ENCODE measurements around the gene C9orf153. TPM values are rescaled to one million over a fixed set of nuclear protein-coding genes. Genes with fewer than 3 reads are reported as not detected.

Gene C9orf153
- total and polyA plus RNA-seq, 2 of the 13 experiments (the other 11 are each of a cell fraction or from before 2014, with no cell fraction given), result 0.17 to 0.44 TPM

- TF ChIP-seq CSRNP2 (CRISPR knock-in tag; conservative IDR thresholded peaks at IDR 0.05; ENCODE audit: low read depth) (no peak), TSC22D2 (CRISPR knock-in tag; IDR thresholded peaks at IDR 0.05; ENCODE audit: borderline replicate concordance) (no peak), IKZF4 (CRISPR knock-in tag; IDR thresholded peaks at IDR 0.05; ENCODE audit: borderline replicate concordance, low read depth, not compliant biosample characterization) (no peak), GPN1 (CRISPR knock-in tag; IDR thresholded peaks at IDR 0.05; ENCODE audit: borderline replicate concordance) (no peak), ZKSCAN8 (CRISPR knock-in tag; IDR thresholded peaks at IDR 0.05; ENCODE audit: borderline replicate concordance) (no peak; the same call in 1 of the 2 replicates), EHMT2 (IDR thresholded peaks at IDR 0.05; ENCODE audit: borderline replicate concordance, low read depth, low read length) (no peak), HNRNPK (IDR thresholded peaks at IDR 0.05; ENCODE audit: low read depth, low read length, poor library complexity, severe bottlenecking) (peak; percentile 34), SCMH1 (CRISPR knock-in tag; IDR thresholded peaks at IDR 0.05; ENCODE audit: borderline replicate concordance) (no peak), ARID4A (CRISPR knock-in tag; IDR thresholded peaks at IDR 0.05; ENCODE audit: borderline replicate concordance) (peak; percentile 93; the same call in 1 of the 2 replicates), DNMT3B (CRISPR knock-in tag; conservative IDR thresholded peaks at IDR 0.05) (0 out of 2 replicates have a peak, but pooled peaks have one; percentile 39), ARID2 (CRISPR knock-in tag; IDR thresholded peaks at IDR 0.05; ENCODE audit: borderline replicate concordance) (no peak), FOXP4 (CRISPR knock-in tag; IDR thresholded peaks at IDR 0.05) (peak; percentile 76), ZNF775 (CRISPR knock-in tag; IDR thresholded peaks at IDR 0.05; ENCODE audit: borderline replicate concordance) (peak; percentile 70; the same call in 1 of the 2 replicates), HDAC2 (CRISPR knock-in tag; IDR thresholded peaks at IDR 0.05) (peak; percentile 15; the same call in 1 of the 2 replicates), ZSCAN21 (CRISPR knock-in tag; IDR thresholded peaks at IDR 0.05; ENCODE audit: borderline replicate concordance) (peak; percentile 53; the same call in 1 of the 2 replicates), CBX1 (IDR thresholded peaks at IDR 0.05; ENCODE audit: low read depth) (no peak)
Measured at GRCh38 chr9:86282077-86282978, 22.9 kb upstream of the C9orf153 start, which contains the start of gene ISCA1 (continued).
